ENCODE results near the gene PRR19. TPM values are rescaled to one million over a fixed set of nuclear protein-coding genes. Genes with fewer than 3 reads are reported as not detected.

Gene PRR19
- total RNA-seq, 1 experiment from 2014 or later = 0.13 TPM

DNA sequence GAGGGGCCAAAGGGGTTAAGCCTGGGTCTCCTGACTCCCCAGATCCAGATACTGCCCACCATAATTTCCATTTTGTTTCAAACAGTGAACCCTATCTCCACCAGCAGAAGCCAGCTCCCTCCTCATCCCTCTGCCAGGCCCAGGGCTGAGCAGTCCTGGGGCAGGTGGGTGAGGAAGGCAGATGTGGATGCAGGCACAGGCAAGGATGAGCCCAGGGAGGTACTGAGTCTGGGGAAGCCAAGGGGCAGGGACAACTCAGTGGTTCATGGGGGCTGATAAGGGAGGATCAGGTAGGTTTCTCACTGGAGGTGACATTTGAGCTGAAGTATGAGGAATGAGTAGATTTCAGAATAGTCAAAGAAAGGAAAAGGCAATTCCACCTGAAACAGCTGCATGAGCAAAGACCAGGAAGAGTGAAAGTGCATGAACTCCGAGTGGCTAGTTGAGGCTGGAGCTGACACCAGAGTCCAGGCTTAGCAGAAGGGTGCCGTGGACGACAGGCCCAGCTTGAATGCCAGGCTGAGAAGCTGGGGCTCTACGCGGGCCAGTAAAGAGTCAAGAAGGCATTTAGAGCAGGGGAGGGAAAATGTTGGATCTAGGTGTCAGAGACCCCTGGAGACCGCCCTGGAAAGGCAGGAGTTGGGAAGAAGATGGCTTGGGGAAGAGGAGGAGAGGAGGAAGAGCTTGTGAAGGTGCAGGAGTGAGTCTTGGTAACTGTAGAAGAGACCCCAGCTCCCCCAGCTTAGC, 22.6 kb upstream of the PRR19 start:
- H3K9me3 ChIP-seq = no peaks in the 10 kb centered on the region
- no peaks in the 10 kb centered on the region for H3K27me3 ChIP-seq
- peaks cover 18% of the 10 kb centered on the region for H3K36me3 ChIP-seq
- DNase-seq = no peak
- H3K4me3 ChIP-seq = peak overlapping the region; percentile 67

DNA sequence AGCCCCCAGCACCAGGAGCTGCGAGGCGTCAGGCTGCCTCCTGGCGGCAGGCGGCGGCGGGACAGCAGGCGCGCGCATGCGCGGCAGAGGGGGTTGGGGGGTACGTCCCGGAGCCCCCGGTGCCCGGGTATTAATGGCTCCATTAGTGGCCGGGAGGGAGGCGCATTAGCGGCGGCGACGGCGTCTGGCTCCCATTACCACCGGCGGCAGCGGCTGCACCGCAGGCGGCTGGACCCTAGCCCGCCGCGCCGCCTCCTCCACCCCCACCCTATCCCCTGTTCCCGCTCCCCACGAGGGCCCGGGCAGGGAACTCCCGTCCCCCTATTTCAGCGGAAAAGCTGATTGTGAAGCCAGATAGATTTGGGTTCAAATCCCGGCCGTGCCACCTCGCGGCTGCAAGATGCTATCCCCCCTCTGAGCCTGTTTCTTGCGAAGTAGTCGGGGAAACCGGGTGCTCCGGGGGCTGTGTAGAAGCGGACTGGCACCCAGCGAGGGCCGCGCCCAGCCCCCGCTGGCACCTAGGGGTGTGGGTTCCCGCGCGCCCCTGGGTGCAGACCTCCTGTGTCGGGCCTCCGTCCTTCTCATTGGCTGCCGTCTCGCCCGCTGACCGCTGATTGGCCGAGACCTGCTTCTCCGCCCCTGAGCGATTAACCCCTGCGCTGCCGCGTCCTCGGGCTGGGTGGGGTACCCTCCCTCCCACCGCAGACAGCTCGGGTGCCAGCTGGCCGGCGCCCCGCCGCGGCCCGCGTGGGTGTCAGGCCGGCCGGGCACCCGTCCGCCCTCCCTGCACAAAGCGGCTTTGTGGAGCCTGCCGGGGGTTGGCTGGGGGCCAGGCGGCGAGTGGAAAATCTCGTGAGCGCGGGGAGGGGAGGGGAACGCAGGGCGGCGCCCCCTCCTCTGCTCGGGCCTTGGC, 21.8 kb upstream of the PRR19 start:
- Histone ChIP-seq H3K36me3 (peaks cover 10% of the 10 kb centered on the region), H3K9me3 (no peaks in the 10 kb centered on the region), H3K27me3 (no peaks in the 10 kb centered on the region), H3K4me3 (peak overlapping the region; percentile 67)
- peak; percentile 99 for DNase-seq

DNA sequence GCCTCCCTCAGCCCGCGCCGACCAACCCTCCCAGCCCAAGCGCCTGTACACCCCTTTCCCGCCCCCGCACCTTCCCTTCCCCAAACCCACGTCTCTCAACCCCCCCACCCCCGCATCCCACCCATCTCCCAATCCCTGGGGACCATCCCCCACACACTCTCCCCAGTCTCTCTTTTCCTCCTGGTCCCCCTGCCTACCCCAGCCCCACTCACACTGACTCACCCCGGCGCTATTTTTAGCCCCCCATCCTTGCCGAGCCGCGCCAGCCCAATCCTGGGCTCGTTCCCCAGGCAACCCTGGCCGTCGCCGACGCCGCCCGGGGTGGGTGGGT, 21.2 kb upstream of the PRR19 start:
- Histone ChIP-seq H3K4me3 (peak overlapping the region; percentile 67), H3K9me3 (no peaks in the 10 kb centered on the region), H3K36me3 (peaks cover 11% of the 10 kb centered on the region), H3K27me3 (no peaks in the 10 kb centered on the region)
- DNase-seq = peak; percentile 91

DNA sequence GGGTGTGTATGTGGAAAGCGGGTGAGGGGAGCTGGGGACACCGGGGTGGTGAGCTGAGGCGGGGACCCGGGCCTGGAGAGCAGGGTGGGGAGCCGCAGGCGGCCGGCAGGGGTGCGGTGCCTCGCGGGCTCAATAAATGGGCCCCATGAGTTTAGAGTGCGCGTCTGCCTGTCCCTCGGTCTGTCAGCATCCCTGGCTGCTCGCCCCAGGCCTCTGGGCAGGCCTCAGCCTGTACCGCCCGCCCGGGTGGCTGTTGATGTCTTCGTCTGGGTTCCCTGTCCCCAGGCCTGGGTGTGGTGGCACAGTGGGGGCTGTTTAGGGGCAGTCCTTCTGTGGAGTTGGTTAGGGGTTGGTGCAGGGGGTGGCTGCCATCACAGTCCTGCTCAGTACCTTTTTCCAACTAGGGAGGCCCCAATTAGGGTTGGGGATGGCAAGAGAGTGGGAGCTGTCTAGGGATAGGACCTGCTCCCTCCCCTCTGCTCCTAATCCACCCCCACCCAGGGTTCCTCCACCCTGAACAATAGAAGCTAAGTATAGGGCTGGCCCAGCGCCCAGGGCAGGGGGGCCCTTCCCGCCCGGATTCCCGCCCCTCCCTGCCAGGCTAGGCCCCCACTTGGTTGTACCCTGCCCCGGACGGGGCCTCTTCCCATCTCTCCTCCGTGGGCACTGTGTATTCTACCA, 20.6 kb upstream of the PRR19 start:
- peaks cover 14% of the 10 kb centered on the region for H3K36me3 ChIP-seq
- DNase-seq = peak; percentile 86
- peak overlapping the region; percentile 67 for H3K4me3 ChIP-seq
- no peaks in the 10 kb centered on the region for H3K27me3 ChIP-seq
- no peaks in the 10 kb centered on the region for H3K9me3 ChIP-seq

DNA sequence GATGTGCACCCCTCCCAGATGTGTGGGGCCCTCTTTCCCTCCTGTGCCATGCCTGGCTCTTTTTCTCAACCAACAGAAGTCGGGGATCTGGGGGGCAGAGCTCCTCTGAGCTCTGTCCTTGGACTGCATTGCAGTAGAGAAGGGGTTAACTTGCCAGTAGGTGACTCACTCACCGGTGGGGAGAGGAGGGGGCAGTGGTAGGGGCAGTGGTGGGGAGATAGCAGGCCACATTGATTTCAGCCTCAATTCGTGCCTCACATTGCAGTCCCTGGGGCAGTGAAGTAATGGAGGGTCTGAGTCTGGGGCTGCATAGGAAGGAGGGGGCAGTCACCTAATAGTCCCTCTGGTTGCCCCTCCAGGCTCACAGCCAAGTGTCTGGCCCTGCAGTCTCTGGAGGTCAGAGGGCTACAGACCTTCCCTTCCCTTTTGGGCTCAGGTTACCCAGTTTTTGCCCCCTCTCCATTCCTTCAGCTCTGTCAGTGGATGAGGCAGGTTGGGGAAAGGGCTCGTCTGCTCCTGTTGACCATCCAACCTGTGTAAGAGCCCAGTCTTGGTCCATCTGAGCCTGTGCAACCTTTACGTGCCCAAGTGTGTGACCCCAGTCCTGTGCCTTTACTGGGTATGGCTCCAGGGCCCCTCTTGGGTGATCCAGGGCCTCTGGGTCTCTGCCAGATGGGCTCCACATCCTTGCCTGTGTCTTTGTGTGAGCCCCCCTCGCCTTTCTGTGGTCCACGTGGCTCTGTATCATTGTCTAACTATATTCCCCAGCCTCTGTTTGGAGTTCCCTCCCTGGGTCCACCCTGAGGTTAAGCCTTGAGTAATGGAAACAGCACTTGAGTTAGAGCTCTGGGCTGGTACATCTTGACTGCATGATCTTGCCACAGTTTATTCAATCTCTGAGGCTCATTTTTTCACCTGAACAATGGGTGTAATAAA, 19.8 kb upstream of the PRR19 start:
- no peaks in the 10 kb centered on the region for H3K27me3 ChIP-seq
- H3K9me3 ChIP-seq = no peaks in the 10 kb centered on the region
- H3K36me3 ChIP-seq = peaks cover 14% of the 10 kb centered on the region
- H3K4me3 ChIP-seq = peak overlapping the region; percentile 67
- DNase-seq = peak; percentile 79

DNA sequence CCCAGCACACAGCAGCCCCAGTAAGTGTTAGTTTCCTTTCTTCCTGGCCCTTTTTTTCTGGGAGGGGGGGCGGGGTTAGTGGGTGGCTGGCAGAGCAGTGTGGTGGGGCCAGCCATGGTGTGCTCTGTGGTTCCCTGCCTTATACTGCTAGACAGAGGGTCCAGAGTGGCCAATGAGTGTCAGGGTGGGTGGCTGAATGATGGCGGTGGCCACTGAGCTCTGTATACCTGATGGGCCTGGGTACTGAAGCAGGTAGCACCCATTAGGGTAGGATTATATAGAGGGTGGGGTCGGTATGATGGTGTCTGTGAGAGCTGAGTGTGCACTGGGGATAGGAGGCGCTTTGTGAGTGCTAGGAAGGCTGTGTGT, 19.1 kb upstream of the PRR19 start:
- H3K27me3 ChIP-seq = no peaks in the 10 kb centered on the region
- H3K9me3 ChIP-seq = no peaks in the 10 kb centered on the region
- H3K4me3 ChIP-seq = no peak overlapping the region
- peaks cover 21% of the 10 kb centered on the region for H3K36me3 ChIP-seq
- DNase-seq = no peak

DNA sequence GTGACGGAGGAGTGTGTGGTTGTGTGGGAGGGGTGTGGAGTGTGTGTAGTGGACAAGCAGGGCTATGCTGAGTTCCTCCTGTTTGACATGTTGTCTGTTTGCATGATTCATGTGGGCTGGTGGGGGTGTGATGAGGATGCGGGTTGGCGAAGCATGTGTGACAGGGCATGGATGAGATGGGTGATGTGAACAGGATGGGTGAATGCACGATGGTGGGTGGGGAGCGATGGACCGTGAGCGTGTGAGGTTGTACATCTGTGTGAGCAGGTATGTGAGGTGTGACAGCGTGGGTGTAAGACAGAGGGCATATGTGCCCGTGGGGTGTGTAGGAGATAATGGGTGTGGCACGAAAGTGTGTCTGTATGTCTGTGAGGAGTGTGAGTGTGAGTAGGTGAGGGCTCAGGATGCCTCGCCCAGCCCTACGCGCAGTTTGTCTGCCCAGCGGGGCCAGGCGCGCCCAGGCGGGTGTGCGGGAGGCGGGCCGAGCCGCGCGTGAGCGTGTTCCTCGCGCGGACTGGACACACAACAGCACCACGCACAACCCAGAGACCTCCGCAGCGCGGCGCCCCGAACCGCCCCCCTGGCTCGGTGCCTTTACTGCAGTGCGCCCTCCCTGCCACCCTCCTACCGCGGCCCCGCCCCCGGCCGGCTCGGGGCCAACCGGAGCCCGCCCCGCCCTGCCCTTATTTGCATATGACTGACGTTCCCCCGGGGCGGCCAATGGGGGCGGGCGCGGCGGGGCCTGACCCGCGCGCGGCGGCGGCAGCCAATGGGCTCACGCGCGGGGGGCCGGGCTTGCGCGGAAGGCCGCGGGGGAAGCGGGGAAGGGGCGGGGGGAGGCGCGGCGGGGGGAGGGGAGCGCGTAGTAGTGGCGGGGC, 18.5 kb upstream of the PRR19 start:
- Histone ChIP-seq H3K4me3 (peak overlapping the region; percentile 34), H3K36me3 (peaks cover 27% of the 10 kb centered on the region), H3K9me3 (no peaks in the 10 kb centered on the region), H3K27me3 (no peaks in the 10 kb centered on the region)
- peak; percentile 97 for DNase-seq

DNA sequence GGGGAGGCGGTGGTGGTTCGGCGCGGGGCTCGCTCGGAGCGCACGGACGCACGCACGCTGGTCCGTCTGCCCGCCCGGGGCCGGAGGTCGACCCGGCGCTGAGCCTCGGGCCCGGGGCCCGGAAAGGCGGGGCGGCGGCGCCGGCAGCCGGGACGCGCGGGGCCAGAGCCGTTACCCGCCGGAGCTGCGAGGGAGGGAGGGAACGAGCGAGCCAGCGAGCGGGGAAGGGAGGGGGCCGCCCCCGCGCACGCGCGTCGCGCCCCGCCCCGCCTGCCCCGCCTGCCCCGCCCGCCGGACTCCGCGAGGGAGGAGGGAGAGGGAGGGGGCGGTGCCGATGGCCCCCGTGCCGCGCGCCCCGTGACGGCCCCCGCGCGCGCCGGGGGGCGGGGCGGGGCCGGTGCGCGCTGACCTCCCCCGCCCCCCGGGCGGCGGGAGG, 17.8 kb upstream of the PRR19 start:
- Histone ChIP-seq H3K27me3 (no peaks in the 10 kb centered on the region), H3K4me3 (no peak overlapping the region; the same call in 1 of the 2 replicates), H3K36me3 (peaks cover 32% of the 10 kb centered on the region), H3K9me3 (no peaks in the 10 kb centered on the region)
- DNase-seq = peak; percentile 87

DNA sequence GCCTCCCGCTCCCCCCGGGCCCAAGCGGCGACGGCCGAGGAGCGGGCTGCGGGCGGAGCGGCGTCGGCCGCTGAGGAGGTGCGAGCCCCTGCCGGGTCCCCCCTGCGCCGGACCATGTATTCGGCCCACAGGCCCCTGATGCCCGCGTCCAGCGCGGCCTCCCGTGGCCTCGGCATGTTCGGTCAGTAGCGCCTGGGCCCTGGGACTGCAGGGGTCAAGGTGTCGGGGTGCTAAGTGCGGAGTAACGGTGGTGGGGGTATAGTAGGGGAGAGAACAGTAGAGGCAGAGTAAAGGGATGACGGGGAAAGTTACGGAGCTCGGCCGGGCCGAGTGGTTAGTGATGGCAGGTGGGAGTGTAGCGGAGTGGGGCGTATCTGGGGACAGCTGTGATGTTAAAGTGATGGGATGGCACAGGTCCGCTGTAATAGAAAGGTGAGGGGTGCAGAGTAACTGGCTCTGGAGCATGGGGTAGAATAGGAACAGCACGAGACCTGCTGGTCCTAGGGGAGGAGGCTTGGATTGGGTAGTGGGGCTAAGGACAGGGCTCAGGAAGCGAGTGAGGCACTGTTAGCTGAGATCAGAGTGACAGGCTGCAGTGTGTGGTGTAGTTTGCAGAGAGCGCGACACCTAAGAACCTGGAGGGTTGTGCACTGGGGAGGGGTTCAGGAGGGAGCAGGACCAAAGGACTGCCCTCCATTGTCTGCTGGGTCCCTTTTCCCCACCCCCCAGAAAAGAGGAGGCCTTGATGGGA, 17.2 kb upstream of the PRR19 start:
- H3K27me3 ChIP-seq = no peaks in the 10 kb centered on the region
- H3K36me3 ChIP-seq = peaks cover 39% of the 10 kb centered on the region
- no peaks in the 10 kb centered on the region for H3K9me3 ChIP-seq
- no peak for DNase-seq
- peak overlapping the region; percentile 63 for H3K4me3 ChIP-seq

DNA sequence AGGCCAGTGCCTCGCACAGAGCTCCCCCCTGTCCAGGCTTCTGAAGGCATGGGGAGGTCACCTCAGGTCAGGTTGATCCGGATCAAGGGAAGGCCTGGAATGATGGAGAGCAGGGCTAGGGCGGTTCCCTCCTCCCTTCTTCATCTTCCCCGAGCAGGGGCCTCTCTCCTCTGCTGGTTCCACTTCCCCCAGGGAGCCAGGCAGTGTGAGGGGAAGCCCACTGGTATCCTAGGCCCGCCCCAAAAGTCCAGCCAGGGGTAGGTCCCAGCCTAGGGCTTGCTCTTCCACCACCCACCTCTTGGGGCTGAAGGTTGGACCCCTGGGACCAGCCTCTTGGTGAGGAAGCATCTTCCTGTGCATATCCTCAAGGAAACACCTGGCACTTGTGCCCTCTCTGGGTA, 16.4 kb upstream of the PRR19 start:
- peak overlapping the region; percentile 63 for H3K4me3 ChIP-seq

DNA sequence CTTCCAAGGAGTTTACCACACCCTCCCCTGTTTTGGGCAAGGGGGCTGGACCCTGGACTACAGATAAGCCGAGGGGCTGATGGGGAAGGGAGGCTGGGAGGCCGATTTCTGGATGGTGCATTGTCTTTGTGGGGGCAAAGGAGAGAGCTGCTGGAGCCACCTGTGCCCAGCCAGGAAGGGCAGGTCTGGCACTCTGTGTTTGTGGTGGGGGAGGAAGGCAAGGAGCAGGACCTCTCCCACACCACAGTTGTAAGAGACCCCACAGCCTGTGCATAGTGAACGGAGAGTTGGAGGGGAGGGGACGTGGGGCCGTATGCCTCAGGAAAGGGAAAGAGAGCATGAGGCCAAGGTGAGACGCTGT, 16.0 kb upstream of the PRR19 start:
- no peak overlapping the region for H3K4me3 ChIP-seq
- no peak for DNase-seq
- peaks cover 51% of the 10 kb centered on the region for H3K36me3 ChIP-seq

More for the DNA sequence above, 16.4 kb upstream of the PRR19 start:
- no peak for DNase-seq
- Histone ChIP-seq H3K9me3 (no peaks in the 10 kb centered on the region), H3K27me3 (no peaks in the 10 kb centered on the region), H3K36me3 (peaks cover 47% of the 10 kb centered on the region)

DNA sequence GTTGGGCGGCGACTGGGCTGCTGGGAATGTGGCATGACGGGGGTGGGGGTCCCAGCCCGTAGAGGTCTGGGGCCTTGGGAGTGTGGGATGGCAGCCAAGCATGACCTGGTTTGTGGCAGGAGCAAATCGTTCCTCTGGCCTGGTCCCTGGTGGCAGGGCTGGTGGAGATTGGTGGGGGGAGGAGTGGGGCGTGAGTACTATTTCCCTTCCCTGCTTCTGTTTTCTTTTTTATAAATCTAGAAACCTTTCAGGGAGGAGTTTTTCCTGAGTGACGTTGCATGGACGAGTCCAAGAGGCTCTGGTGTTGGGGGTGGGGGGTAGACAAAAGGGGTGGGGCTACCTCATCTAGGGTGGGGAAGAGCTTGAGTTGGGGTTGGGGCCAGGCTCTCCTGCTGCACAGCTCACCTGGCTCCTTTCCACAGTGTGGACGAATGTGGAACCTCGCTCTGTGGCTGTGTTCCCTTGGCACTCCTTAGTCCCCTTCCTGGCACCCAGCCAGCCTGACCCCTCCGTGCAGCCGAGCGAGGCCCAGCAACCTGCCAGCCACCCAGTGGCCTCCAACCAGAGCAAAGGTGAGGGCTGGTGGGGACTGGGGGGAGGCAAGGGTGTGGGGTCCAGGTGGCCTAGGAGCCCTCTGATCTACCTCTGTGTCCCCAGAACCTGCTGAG, 15.4 kb upstream of the PRR19 start:
- Histone ChIP-seq H3K9me3 (no peaks in the 10 kb centered on the region), H3K36me3 (peaks cover 56% of the 10 kb centered on the region), H3K27me3 (no peaks in the 10 kb centered on the region), H3K4me3 (no peak overlapping the region)
- DNase-seq = no peak

More for the DNA sequence above, 16.0 kb upstream of the PRR19 start:
- Histone ChIP-seq H3K27me3 (no peaks in the 10 kb centered on the region), H3K9me3 (no peaks in the 10 kb centered on the region)

DNA sequence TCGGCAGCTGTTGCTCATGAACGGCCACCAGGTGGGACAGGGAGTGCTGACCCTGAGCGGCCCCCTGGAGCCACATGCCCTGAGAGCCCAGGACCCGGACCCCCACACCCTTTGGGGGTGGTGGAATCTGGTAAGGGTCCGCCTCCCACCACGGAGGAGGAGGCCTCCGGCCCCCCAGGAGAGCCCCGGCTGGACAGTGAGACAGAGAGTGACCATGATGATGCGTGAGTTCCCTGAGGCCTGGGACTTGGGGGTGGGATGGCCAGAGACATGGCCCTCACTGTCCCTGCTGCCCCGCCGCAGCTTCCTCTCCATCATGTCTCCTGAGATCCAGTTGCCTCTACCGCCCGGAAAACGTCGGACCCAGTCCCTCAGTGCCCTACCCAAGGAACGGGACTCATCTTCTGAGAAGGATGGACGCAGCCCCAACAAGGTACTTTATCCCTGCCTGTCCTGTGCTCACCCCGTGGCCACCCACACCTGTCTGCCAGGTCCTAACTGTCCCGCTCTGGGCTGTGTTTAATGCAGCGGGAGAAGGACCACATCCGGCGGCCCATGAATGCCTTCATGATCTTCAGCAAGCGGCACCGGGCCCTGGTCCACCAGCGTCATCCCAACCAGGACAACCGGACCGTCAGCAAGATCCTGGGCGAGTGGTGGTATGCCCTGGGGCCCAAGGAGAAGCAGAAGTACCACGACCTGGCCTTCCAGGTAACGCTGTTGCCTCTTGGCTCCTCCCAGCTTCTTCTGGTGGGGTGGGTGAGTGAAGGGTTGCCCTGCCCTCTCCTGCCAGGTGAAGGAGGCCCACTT, 14.7 kb upstream of the PRR19 start:
- no peak overlapping the region for H3K4me3 ChIP-seq
- H3K9me3 ChIP-seq = no peaks in the 10 kb centered on the region
- no peak for DNase-seq
- H3K36me3 ChIP-seq = peaks cover 64% of the 10 kb centered on the region
- no peaks in the 10 kb centered on the region for H3K27me3 ChIP-seq

DNA sequence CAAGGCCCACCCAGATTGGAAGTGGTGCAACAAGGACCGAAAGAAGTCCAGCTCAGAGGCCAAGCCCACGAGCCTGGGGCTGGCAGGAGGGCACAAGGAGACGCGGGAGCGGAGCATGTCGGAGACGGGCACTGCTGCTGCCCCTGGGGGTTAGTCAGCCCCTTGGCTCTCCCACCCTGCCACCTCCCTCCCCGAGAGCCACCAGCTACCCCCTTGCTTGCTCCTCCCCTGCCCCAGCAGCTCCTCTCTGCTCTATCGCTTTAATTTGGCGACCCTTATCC, 14.2 kb upstream of the PRR19 start:
- no peaks in the 10 kb centered on the region for H3K9me3 ChIP-seq
- peaks cover 69% of the 10 kb centered on the region for H3K36me3 ChIP-seq
- H3K27me3 ChIP-seq = no peaks in the 10 kb centered on the region
- DNase-seq = no peak
- H3K4me3 ChIP-seq = no peak overlapping the region

Measured in MG63 (cell line).